HG03175 (cell line): Measurements from ENCODE around the gene SLC4A4.

Experiments used
- ATAC-seq: cut with Tn5 transposase; IDR thresholded peaks from one replicate; pipeline ENCODE4 v1.9.1; 2021; ENCODE audit warnings: mild to moderate bottlenecking, moderate library complexity; ENCODE audit not compliant: unreplicated experiment

Gene SLC4A4

GRCh38 chr4:71338846-71339593 is at the start of gene SLC4A4:
SLC4A4 (plus strand) TSS chr4:71339020.
- ATAC-seq = peak; percentile 100

GRCh38 chr4:71290074-71290473 is 48.7 kb upstream of the SLC4A4 start:
- ATAC-seq = no peak

- ATAC-seq = no peak
Observed at GRCh38 chr4:71290476-71290875, 48.3 kb upstream of the SLC4A4 start.

- ATAC-seq = no peak
Observed at GRCh38 chr4:71292228-71292627, 46.6 kb upstream of the SLC4A4 start.

- no peak for ATAC-seq
Observed at GRCh38 chr4:71293705-71294104, 45.1 kb upstream of the SLC4A4 start.

GRCh38 chr4:71294301-71294700 is 44.5 kb upstream of the SLC4A4 start:
- ATAC-seq = no peak

GRCh38 chr4:71296945-71297344 is 41.9 kb upstream of the SLC4A4 start:
- no peak for ATAC-seq

GRCh38 chr4:71300362-71300761 is 38.5 kb upstream of the SLC4A4 start:
- ATAC-seq = no peak

- ATAC-seq = no peak
Observed at GRCh38 chr4:71300964-71301363, 37.9 kb upstream of the SLC4A4 start.

GRCh38 chr4:71303287-71303686 is 35.5 kb upstream of the SLC4A4 start:
- ATAC-seq = no peak

- ATAC-seq = no peak
Observed at GRCh38 chr4:71303850-71304249, 35.0 kb upstream of the SLC4A4 start.

GRCh38 chr4:71304289-71304850 is 34.5 kb upstream of the SLC4A4 start:
- no peak for ATAC-seq

- ATAC-seq = no peak
Observed at GRCh38 chr4:71307729-71308128, 31.1 kb upstream of the SLC4A4 start.

- ATAC-seq = no peak
Observed at GRCh38 chr4:71322425-71322824, 16.4 kb upstream of the SLC4A4 start.

GRCh38 chr4:71333368-71333767 is 5.5 kb upstream of the SLC4A4 start:
- ATAC-seq = no peak

GRCh38 chr4:71333960-71334359 is 4.9 kb upstream of the SLC4A4 start:
- ATAC-seq = no peak

- ATAC-seq = no peak
Observed at GRCh38 chr4:71334465-71334882, 4.3 kb upstream of the SLC4A4 start.

- ATAC-seq = no peak
Observed at GRCh38 chr4:71343670-71344466, 5.0 kb downstream of the SLC4A4 start.

GRCh38 chr4:71346710-71347109 is 7.9 kb downstream of the SLC4A4 start:
- ATAC-seq = no peak

- ATAC-seq = no peak
Observed at GRCh38 chr4:71348586-71348985, 9.8 kb downstream of the SLC4A4 start.

- ATAC-seq = no peak
Observed at GRCh38 chr4:71355045-71355444, 16.2 kb downstream of the SLC4A4 start.

GRCh38 chr4:71355971-71356370 is 17.2 kb downstream of the SLC4A4 start:
- ATAC-seq = no peak
